HL-60 (cell line): ENCODE data around the gene CAMSAP1.

Source experiments
- DNase-seq, 2 experiments: peaks; one replicate each; pipeline ENCODE4 v3.0.0-alpha.2; 2010 to 2020; ENCODE audit warnings: low read depth in 1 of 2, low spot score in 1 of 2
- H3K27ac ChIP-seq: fragments of 250-450 bp; sonication (Bioruptor Pico); replicated peaks from 2 replicates; pipeline ENCODE4 v1.5.1; 2020; ENCODE audit warnings: mild to moderate bottlenecking, moderate library complexity
- H3K27me3 ChIP-seq: fragments of 250-450 bp; sonication (Bioruptor Pico); 2 replicates; pipeline ENCODE4 v1.5.1; 2021; ENCODE audit warnings: mild to moderate bottlenecking, moderate library complexity; ENCODE audit not compliant: insufficient read depth, poor library complexity, severe bottlenecking
- H3K4me3 ChIP-seq: replicated peaks from 2 replicates; pipeline ENCODE4 v1.5.1; 2011; ENCODE audit warnings: mild to moderate bottlenecking, control low read depth, low read length; ENCODE audit not compliant: insufficient read depth
- CTCF ChIP-seq: IDR thresholded peaks from one replicate; pipeline ENCODE4 v1.5.1; 2011; ENCODE audit warnings: low read length, control low read depth, inconsistent platforms; ENCODE audit not compliant: insufficient read depth
- GABPA ChIP-seq: IDR thresholded peaks from 2 replicates; pipeline ENCODE4 v1.6.1; 2012; ENCODE audit warnings: low read depth
- POLR2AphosphoS5 ChIP-seq: IDR thresholded peaks from 2 replicates; pipeline ENCODE4 v1.6.1; 2012; ENCODE audit warnings: low read depth
- REST ChIP-seq: IDR thresholded peaks from 2 replicates; pipeline ENCODE4 v1.6.1; 2012; ENCODE audit warnings: low read depth; ENCODE audit not compliant: insufficient replicate concordance
- SPI1 ChIP-seq: IDR thresholded peaks from 2 replicates; pipeline ENCODE4 v1.6.1; 2012; ENCODE audit warnings: low read depth, mild to moderate bottlenecking, borderline replicate concordance

CAMSAP1 gene

GRCh38 chr9:135813671-135814290 lies 93.6 kb downstream of the CAMSAP1 start:
- no peak overlapping the region for H3K27ac ChIP-seq
- no peak for DNase-seq
- no peak overlapping the region for H3K4me3 ChIP-seq
- no peaks in the 10 kb centered on the region for H3K27me3 ChIP-seq
- TF ChIP-seq POLR2AphosphoS5 (no peak), REST (no peak), GABPA (no peak), SPI1 (no peak), CTCF (no peak)

- DNase-seq, result no peak
- Histone ChIP-seq H3K27me3 (no peaks in the 10 kb centered on the region), H3K4me3 (no peak overlapping the region), H3K27ac (no peak overlapping the region)
- TF ChIP-seq REST (no peak), GABPA (no peak), POLR2AphosphoS5 (no peak), CTCF (no peak), SPI1 (no peak)
These were observed 94.4 kb downstream of the CAMSAP1 start for GRCh38 chr9:135812961-135813360.

GRCh38 chr9:135811801-135812200 lies 95.5 kb downstream of the CAMSAP1 start:
- H3K27ac ChIP-seq, result no peak overlapping the region
- H3K4me3 ChIP-seq, result no peak overlapping the region
- DNase-seq, result no peak
- TF ChIP-seq POLR2AphosphoS5 (no peak), SPI1 (no peak), CTCF (no peak), REST (no peak), GABPA (no peak)
- no peaks in the 10 kb centered on the region for H3K27me3 ChIP-seq
